ENCODE results near the gene CLIP1.

Gene CLIP1

GRCh38 chr12:122355706-122356105 is 66.8 kb downstream of the CLIP1 start:
- peak; percentile 9 for DNase-seq (ENCODE audit: low spot score)

- DNase-seq (ENCODE audit: low spot score), result no peak
Observed at GRCh38 chr12:122354958-122355641, 67.4 kb downstream of the CLIP1 start.

GRCh38 chr12:122352394-122352793 is 70.1 kb downstream of the CLIP1 start:
- DNase-seq (ENCODE audit: low spot score), result no peak

GRCh38 chr12:122350141-122350848 is 72.2 kb downstream of the CLIP1 start:
- no peak for DNase-seq (ENCODE audit: low spot score)

GRCh38 chr12:122349078-122349477 is 73.4 kb downstream of the CLIP1 start:
- no peak for DNase-seq (ENCODE audit: low spot score)

GRCh38 chr12:122348505-122348904 is 74.0 kb downstream of the CLIP1 start:
- no peak for DNase-seq (ENCODE audit: low spot score)

- DNase-seq (ENCODE audit: low spot score), result no peak
Observed at GRCh38 chr12:122346054-122346453, 76.4 kb downstream of the CLIP1 start.

- no peak for DNase-seq (ENCODE audit: low spot score)
Observed at GRCh38 chr12:122345042-122345441, 77.4 kb downstream of the CLIP1 start.

- peak; percentile 66 for DNase-seq (ENCODE audit: low spot score)
Observed at GRCh38 chr12:122336015-122336946, 86.2 kb downstream of the CLIP1 start.

GRCh38 chr12:122333142-122334087 is 89.1 kb downstream of the CLIP1 start:
- no peak for DNase-seq (ENCODE audit: low spot score)

GRCh38 chr12:122327494-122328385 is 94.7 kb downstream of the CLIP1 start:
- no peak for DNase-seq (ENCODE audit: low spot score)

- DNase-seq (ENCODE audit: low spot score), result no peak
Observed at GRCh38 chr12:122327014-122327413, 95.5 kb downstream of the CLIP1 start.

GRCh38 chr12:122326586-122326985 is 95.9 kb downstream of the CLIP1 start:
- no peak for DNase-seq (ENCODE audit: low spot score)

- DNase-seq (ENCODE audit: low spot score), result no peak
Observed at GRCh38 chr12:122323311-122324019, 99.0 kb downstream of the CLIP1 start.

GRCh38 chr12:122322501-122322900 is 100.0 kb downstream of the CLIP1 start:
- no peak for DNase-seq (ENCODE audit: low spot score)

GRCh38 chr12:122318607-122319605 is 103.6 kb downstream of the CLIP1 start:
- no peak for DNase-seq (ENCODE audit: low spot score)

- no peak for DNase-seq (ENCODE audit: low spot score)
Observed at GRCh38 chr12:122312926-122313325, 109.5 kb downstream of the CLIP1 start.

- DNase-seq (ENCODE audit: low spot score), result peak; percentile 19
Observed at GRCh38 chr12:122311696-122312095, 110.8 kb downstream of the CLIP1 start.

All from NAMALWA (cell line).